ENCODE data around the gene CPEB4.

DNA sequence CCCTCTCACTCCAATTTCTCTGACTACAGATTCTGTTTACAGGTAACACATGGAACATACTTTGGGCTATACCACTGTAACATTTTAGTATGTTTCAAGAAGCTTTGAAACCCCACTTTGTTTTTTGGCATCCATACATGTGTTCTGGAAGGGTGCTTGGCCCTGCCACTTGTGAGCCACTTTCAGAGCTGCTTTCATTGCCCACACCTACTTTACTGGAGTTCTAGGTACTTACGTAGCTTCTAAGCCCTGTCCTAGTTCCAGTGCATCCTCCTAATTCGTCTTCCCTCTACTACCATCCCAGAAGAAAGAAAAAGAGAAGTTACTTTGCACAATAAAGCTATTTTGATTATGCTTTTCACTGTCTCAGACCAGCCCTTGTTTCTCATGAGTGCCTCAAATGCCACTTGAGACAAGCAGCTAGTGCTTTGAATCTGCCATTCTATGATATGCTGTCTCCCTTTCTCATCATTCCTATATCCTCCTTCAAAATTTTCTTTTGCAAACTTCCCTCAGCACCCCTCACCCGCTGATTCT, 74.4 kb downstream of the CPEB4 start:
- TF ChIP-seq, protein P1, sequence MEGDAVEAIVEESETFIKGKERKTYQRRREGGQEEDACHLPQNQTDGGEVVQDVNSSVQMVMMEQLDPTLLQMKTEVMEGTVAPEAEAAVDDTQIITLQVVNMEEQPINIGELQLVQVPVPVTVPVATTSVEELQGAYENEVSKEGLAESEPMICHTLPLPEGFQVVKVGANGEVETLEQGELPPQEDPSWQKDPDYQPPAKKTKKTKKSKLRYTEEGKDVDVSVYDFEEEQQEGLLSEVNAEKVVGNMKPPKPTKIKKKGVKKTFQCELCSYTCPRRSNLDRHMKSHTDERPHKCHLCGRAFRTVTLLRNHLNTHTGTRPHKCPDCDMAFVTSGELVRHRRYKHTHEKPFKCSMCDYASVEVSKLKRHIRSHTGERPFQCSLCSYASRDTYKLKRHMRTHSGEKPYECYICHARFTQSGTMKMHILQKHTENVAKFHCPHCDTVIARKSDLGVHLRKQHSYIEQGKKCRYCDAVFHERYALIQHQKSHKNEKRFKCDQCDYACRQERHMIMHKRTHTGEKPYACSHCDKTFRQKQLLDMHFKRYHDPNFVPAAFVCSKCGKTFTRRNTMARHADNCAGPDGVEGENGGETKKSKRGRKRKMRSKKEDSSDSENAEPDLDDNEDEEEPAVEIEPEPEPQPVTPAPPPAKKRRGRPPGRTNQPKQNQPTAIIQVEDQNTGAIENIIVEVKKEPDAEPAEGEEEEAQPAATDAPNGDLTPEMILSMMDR (IDR thresholded peaks at IDR 0.05): no peak
- TF ChIP-seq POLR2AphosphoS5 (IDR thresholded peaks at IDR 0.05): no peak
- no peak for TF ChIP-seq POLR2A (IDR thresholded peaks at IDR 0.05)
- TF ChIP-seq EP300 (IDR thresholded peaks at IDR 0.05): no peak
